HEK293 (cell line): ENCODE measurements around the gene LAMP1.

Source experiments
- CTCF ChIA-PET: fragments of 350-600 bp; formaldehyde crosslinking; extraction: SDS; loops from one replicate; lab custom pipeline; 2021; ENCODE audit warnings: antibody characterized with exemption; lab: Yijun Ruan, JAX
- POLR2A ChIA-PET: fragments of 300-600 bp; formaldehyde crosslinking; extraction: SDS; loops from one replicate; lab custom pipeline; 2020; ENCODE audit warnings: antibody characterized with exemption, inconsistent platforms; lab: Yijun Ruan, JAX
- H3K27ac ChIP-seq: fragments of 200-500 bp; sonication (Bioruptor generic); 2 replicates; pipeline ENCODE4 v1.5.1; 2014; ENCODE audit warnings: low read depth, low read length, control low read depth, inconsistent platforms; ENCODE audit errors: extremely low read depth
- H3K36me3 ChIP-seq, 2 experiments: fragments of 200-500 bp in 1 of 2; sonication (Bioruptor generic) in 1 of 2; 1 replicate in 1 of 2; 2 replicates in 1 of 2; pipeline ENCODE4 v1.5.1; 2014 to 2017; ENCODE audit warnings: inconsistent platforms in 2 of 2, low read length in 2 of 2; ENCODE audit not compliant: control insufficient read depth in 2 of 2, insufficient read depth in 1 of 2
- H3K4me1 ChIP-seq: fragments of 200-500 bp; sonication (Bioruptor generic); 2 replicates; pipeline ENCODE4 v1.5.1; 2014; ENCODE audit warnings: mild to moderate bottlenecking, low read length, inconsistent platforms; ENCODE audit not compliant: control insufficient read depth, insufficient read depth
- H3K4me3 ChIP-seq: 2 replicates; pipeline ENCODE4 v1.5.1; 2011; ENCODE audit warnings: low read depth, mild to moderate bottlenecking, control low read depth, low read length, moderate library complexity
- H3K9me3 ChIP-seq: fragments of 200-500 bp; sonication (Bioruptor generic); 2 replicates; pipeline ENCODE4 v1.5.1; 2014; ENCODE audit warnings: low read depth, low read length, inconsistent platforms; ENCODE audit not compliant: control insufficient read depth, insufficient read depth
- BCL11A ChIP-seq: fragments of 450-650 bp; formaldehyde crosslinking; IDR thresholded peaks from 2 replicates; pipeline ENCODE4 v1.5.1; 2016; ENCODE audit warnings: low read depth, missing biosample characterization, missing genetic modification characterization
- HOXD13 ChIP-seq: sonication (generic); formaldehyde crosslinking; IDR thresholded peaks from 2 replicates; pipeline ENCODE4 v1.8.0; 2022; ENCODE audit warnings: missing genetic modification reagents, borderline replicate concordance
- KLF9 ChIP-seq: fragments of 450-650 bp; formaldehyde crosslinking; IDR thresholded peaks from 2 replicates; pipeline ENCODE4 v1.5.1; 2016; ENCODE audit warnings: missing biosample characterization, missing genetic modification characterization, low read depth
- MEIS1 ChIP-seq: sonication (generic); formaldehyde crosslinking; IDR thresholded peaks from 2 replicates; pipeline ENCODE4 v1.8.1; 2022; ENCODE audit warnings: missing genetic modification reagents, mild to moderate bottlenecking, borderline replicate concordance
- SP3 ChIP-seq: fragments of 450-650 bp; formaldehyde crosslinking; IDR thresholded peaks from 2 replicates; pipeline ENCODE4 v1.5.1; 2016; ENCODE audit warnings: missing biosample characterization, missing genetic modification characterization
- ZBTB1 ChIP-seq: fragments of 450-650 bp; formaldehyde crosslinking; IDR thresholded peaks from 2 replicates; pipeline ENCODE4 v1.5.1; 2016; ENCODE audit warnings: missing biosample characterization, missing genetic modification characterization
- ZEB2 ChIP-seq: fragments of 450-650 bp; formaldehyde crosslinking; IDR thresholded peaks from 2 replicates; pipeline ENCODE4 v1.5.1; 2016; ENCODE audit warnings: missing biosample characterization, missing genetic modification characterization
- ZNF138 ChIP-seq: fragments of 450-650 bp; formaldehyde crosslinking; IDR thresholded peaks from 2 replicates; pipeline ENCODE4 v1.5.1; 2016; ENCODE audit warnings: missing biosample characterization, missing genetic modification characterization, borderline replicate concordance
- ZNF223 ChIP-seq: fragments of 450-650 bp; formaldehyde crosslinking; IDR thresholded peaks from 2 replicates; pipeline ENCODE4 v1.5.1; 2016; ENCODE audit warnings: missing biosample characterization, missing genetic modification characterization
- ZNF354C ChIP-seq: fragments of 450-650 bp; formaldehyde crosslinking; IDR thresholded peaks from 2 replicates; pipeline ENCODE4 v1.5.1; 2016; ENCODE audit warnings: missing biosample characterization, missing genetic modification characterization, low read depth, borderline replicate concordance
- ZNF426 ChIP-seq: fragments of 450-650 bp; formaldehyde crosslinking; IDR thresholded peaks from 2 replicates; pipeline ENCODE4 v1.5.1; 2017; ENCODE audit warnings: missing biosample characterization, missing genetic modification characterization, mild to moderate bottlenecking, inconsistent platforms, moderate library complexity
- ZNF621 ChIP-seq: fragments of 450-650 bp; formaldehyde crosslinking; IDR thresholded peaks from 2 replicates; pipeline ENCODE4 v1.5.1; 2017; ENCODE audit warnings: missing biosample characterization, missing genetic modification characterization
- ZNF654 ChIP-seq: fragments of 450-650 bp; formaldehyde crosslinking; IDR thresholded peaks from 2 replicates; pipeline ENCODE4 v1.5.1; 2016; ENCODE audit warnings: low read depth, missing biosample characterization, missing genetic modification characterization
- ZNF785 ChIP-seq: fragments of 450-650 bp; formaldehyde crosslinking; IDR thresholded peaks from 2 replicates; pipeline ENCODE4 v1.5.1; 2016; ENCODE audit warnings: missing biosample characterization, missing genetic modification characterization
- ZNF837 ChIP-seq: fragments of 450-650 bp; formaldehyde crosslinking; IDR thresholded peaks from 2 replicates; pipeline ENCODE4 v1.5.1; 2016; ENCODE audit warnings: missing biosample characterization, missing genetic modification characterization
- TF ChIP-seq, protein P1 (sequence below): fragments of 450-650 bp; formaldehyde crosslinking; IDR thresholded peaks from 2 replicates; pipeline ENCODE4 v1.5.1; 2016; ENCODE audit warnings: missing biosample characterization, missing genetic modification characterization
- TF ChIP-seq, protein P2 (sequence below): fragments of 450-650 bp; formaldehyde crosslinking; IDR thresholded peaks from 2 replicates; pipeline ENCODE4 v1.5.1; 2016; ENCODE audit warnings: missing biosample characterization, missing genetic modification characterization
- TF ChIP-seq, protein P3 (sequence below): fragments of 450-650 bp; formaldehyde crosslinking; IDR thresholded peaks from 2 replicates; pipeline ENCODE4 v1.5.1; 2016; ENCODE audit warnings: missing biosample characterization, missing genetic modification characterization
- TF ChIP-seq, protein P4 (sequence below): fragments of 450-650 bp; formaldehyde crosslinking; IDR thresholded peaks from 2 replicates; pipeline ENCODE4 v1.5.1; 2016; ENCODE audit warnings: missing biosample characterization, missing genetic modification characterization
- TF ChIP-seq, protein P5 (sequence below): fragments of 450-650 bp; formaldehyde crosslinking; IDR thresholded peaks from 2 replicates; pipeline ENCODE4 v1.5.1; 2017; ENCODE audit warnings: missing biosample characterization, missing genetic modification characterization

The LAMP1 gene

DNA sequence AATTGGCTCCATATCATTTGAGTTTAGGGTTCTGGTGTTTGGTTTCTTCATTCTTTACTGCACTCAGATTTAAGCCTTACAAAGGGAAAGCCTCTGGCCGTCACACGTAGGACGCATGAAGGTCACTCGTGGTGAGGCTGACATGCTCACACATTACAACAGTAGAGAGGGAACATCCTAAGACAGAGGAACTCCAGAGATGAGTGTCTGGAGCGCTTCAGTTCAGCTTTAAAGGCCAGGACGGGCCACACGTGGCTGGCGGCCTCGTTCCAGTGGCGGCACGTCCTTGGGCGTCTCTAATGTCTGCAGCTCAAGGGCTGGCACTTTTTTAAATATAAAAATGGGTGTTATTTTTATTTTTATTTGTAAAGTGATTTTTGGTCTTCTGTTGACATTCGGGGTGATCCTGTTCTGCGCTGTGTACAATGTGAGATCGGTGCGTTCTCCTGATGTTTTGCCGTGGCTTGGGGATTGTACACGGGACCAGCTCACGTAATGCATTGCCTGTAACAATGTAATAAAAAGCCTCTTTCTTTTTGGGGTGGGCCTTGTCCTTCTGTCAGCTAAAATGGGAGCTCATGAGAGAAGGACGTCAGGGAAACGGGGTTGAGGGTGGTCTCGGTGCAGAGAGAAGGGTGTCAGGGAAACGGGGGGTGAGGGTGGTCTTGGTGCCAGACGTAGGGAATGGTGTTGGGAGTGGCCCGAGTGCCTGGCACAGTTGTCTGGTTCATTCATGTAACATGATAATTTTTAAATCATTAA is 26.0 kb downstream of the LAMP1 start:
- H3K27ac ChIP-seq: no peak overlapping the region
- TF ChIP-seq ZBTB1 (tag by site-specific recombination) (no peak), ZNF223 (tag by site-specific recombination) (no peak), ZNF837 (no peak), SP3 (tag by site-specific recombination) (no peak), BCL11A (no peak), KLF9 (no peak), ZNF654 (tag by site-specific recombination) (no peak)
- TF ChIP-seq, protein P1, sequence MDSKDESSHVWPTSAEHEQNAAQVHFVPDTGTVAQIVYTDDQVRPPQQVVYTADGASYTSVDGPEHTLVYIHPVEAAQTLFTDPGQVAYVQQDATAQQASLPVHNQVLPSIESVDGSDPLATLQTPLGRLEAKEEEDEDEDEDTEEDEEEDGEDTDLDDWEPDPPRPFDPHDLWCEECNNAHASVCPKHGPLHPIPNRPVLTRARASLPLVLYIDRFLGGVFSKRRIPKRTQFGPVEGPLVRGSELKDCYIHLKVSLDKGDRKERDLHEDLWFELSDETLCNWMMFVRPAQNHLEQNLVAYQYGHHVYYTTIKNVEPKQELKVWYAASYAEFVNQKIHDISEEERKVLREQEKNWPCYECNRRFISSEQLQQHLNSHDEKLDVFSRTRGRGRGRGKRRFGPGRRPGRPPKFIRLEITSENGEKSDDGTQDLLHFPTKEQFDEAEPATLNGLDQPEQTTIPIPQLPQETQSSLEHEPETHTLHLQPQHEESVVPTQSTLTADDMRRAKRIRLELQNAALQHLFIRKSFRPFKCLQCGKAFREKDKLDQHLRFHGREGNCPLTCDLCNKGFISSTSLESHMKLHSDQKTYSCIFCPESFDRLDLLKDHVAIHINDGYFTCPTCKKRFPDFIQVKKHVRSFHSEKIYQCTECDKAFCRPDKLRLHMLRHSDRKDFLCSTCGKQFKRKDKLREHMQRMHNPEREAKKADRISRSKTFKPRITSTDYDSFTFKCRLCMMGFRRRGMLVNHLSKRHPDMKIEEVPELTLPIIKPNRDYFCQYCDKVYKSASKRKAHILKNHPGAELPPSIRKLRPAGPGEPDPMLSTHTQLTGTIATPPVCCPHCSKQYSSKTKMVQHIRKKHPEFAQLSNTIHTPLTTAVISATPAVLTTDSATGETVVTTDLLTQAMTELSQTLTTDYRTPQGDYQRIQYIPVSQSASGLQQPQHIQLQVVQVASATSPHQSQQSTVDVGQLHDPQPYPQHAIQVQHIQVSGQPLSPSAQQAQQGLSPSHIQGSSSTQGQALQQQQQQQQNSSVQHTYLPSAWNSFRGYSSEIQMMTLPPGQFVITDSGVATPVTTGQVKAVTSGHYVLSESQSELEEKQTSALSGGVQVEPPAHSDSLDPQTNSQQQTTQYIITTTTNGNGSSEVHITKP (tag by site-specific recombination): no peak
- TF ChIP-seq, protein P2, sequence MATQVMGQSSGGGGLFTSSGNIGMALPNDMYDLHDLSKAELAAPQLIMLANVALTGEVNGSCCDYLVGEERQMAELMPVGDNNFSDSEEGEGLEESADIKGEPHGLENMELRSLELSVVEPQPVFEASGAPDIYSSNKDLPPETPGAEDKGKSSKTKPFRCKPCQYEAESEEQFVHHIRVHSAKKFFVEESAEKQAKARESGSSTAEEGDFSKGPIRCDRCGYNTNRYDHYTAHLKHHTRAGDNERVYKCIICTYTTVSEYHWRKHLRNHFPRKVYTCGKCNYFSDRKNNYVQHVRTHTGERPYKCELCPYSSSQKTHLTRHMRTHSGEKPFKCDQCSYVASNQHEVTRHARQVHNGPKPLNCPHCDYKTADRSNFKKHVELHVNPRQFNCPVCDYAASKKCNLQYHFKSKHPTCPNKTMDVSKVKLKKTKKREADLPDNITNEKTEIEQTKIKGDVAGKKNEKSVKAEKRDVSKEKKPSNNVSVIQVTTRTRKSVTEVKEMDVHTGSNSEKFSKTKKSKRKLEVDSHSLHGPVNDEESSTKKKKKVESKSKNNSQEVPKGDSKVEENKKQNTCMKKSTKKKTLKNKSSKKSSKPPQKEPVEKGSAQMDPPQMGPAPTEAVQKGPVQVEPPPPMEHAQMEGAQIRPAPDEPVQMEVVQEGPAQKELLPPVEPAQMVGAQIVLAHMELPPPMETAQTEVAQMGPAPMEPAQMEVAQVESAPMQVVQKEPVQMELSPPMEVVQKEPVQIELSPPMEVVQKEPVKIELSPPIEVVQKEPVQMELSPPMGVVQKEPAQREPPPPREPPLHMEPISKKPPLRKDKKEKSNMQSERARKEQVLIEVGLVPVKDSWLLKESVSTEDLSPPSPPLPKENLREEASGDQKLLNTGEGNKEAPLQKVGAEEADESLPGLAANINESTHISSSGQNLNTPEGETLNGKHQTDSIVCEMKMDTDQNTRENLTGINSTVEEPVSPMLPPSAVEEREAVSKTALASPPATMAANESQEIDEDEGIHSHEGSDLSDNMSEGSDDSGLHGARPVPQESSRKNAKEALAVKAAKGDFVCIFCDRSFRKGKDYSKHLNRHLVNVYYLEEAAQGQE (tag by site-specific recombination): no peak
- ChIA-PET POLR2A (no interaction called here), CTCF (no interaction called here)
- peaks cover 0 to 65% of the 10 kb centered on the region in 2 experiments; a peak in 1 of 3 replicates for H3K36me3 ChIP-seq
- no peaks in the 10 kb centered on the region for H3K9me3 ChIP-seq
- H3K4me1 ChIP-seq: no peaks in the 10 kb centered on the region
- H3K4me3 ChIP-seq: no peak overlapping the region

DNA sequence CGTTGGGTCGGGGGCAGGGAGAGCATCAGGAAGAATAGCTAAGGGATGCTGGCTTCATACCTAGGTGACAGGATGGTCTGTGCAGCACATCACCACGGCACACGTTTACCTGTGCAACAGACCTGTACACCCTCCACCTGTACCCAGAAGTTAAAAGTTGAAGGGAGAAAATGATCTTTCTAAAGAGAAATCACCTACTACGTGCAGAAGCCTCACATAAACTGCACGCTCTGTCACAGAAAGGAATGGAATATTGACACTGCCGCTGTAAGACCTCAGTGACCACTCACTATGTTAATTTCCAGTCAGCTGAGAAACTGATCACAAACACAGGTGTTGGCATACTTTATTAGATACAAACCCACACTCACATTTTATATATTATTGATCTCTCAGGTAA is 26.8 kb downstream of the LAMP1 start:
- H3K4me3 ChIP-seq: no peak overlapping the region
- no peak overlapping the region for H3K27ac ChIP-seq
- H3K36me3 ChIP-seq: peaks cover 0 to 62% of the 10 kb centered on the region in 2 experiments; a peak in 1 of 3 replicates
- ChIA-PET CTCF (no interaction called here), POLR2A (no interaction called here)
- no peaks in the 10 kb centered on the region for H3K9me3 ChIP-seq
- TF ChIP-seq, protein P3, sequence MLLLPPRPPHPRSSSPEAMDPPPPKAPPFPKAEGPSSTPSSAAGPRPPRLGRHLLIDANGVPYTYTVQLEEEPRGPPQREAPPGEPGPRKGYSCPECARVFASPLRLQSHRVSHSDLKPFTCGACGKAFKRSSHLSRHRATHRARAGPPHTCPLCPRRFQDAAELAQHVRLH (tag by site-specific recombination): no peak
- TF ChIP-seq HOXD13 (CRISPR knock-in tag): no peak
- TF ChIP-seq ZEB2 (tag by site-specific recombination): no peak
- no peak for TF ChIP-seq ZNF426 (tag by site-specific recombination)
- H3K4me1 ChIP-seq: no peaks in the 10 kb centered on the region

DNA sequence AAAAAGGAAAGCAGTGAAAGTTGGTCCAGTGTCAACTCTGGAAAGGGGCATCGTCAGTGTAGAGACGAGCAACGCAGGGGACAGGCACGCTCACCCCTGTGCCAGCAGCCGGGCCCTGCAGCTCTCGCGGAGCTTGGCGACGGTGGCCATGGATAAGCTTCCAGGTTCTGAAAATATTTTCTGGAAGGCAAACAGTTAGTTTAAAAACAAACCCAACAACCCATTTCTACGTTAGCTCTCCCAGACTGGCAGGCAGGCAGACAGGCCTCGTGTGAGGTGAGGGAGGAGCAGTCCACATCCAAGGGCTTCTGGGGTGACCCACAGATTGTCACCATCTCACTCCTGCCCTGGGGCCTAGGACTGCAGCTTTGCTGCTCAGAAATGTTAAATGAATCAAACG is 27.4 kb downstream of the LAMP1 start:
- CTCF ChIA-PET: interaction anchor here (0.6 kb wide), 1 partner anchor 67 kb away, joined by 3 read pairs; no protein-coding TSS in a partner anchor
- Histone ChIP-seq H3K4me3 (no peak overlapping the region), H3K36me3 (peaks cover 0 to 56% of the 10 kb centered on the region in 2 experiments; a peak in 1 of 3 replicates), H3K9me3 (no peaks in the 10 kb centered on the region), H3K27ac (no peak overlapping the region), H3K4me1 (no peaks in the 10 kb centered on the region)
- POLR2A ChIA-PET: interaction anchor here (0.7 kb wide), 1 partner anchor 1211 kb away, joined by 3 read pairs; no protein-coding TSS in a partner anchor
- TF ChIP-seq ZNF785 (tag by site-specific recombination): no peak
- TF ChIP-seq, protein P4, sequence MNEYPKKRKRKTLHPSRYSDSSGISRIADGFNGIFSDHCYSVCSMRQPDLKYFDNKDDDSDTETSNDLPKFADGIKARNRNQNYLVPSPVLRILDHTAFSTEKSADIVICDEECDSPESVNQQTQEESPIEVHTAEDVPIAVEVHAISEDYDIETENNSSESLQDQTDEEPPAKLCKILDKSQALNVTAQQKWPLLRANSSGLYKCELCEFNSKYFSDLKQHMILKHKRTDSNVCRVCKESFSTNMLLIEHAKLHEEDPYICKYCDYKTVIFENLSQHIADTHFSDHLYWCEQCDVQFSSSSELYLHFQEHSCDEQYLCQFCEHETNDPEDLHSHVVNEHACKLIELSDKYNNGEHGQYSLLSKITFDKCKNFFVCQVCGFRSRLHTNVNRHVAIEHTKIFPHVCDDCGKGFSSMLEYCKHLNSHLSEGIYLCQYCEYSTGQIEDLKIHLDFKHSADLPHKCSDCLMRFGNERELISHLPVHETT (tag by site-specific recombination): no peak
- TF ChIP-seq ZNF354C (tag by site-specific recombination): no peak
- no peak for TF ChIP-seq ZNF621 (tag by site-specific recombination)
- no peak for TF ChIP-seq ZNF138 (tag by site-specific recombination)
- TF ChIP-seq, protein P5, sequence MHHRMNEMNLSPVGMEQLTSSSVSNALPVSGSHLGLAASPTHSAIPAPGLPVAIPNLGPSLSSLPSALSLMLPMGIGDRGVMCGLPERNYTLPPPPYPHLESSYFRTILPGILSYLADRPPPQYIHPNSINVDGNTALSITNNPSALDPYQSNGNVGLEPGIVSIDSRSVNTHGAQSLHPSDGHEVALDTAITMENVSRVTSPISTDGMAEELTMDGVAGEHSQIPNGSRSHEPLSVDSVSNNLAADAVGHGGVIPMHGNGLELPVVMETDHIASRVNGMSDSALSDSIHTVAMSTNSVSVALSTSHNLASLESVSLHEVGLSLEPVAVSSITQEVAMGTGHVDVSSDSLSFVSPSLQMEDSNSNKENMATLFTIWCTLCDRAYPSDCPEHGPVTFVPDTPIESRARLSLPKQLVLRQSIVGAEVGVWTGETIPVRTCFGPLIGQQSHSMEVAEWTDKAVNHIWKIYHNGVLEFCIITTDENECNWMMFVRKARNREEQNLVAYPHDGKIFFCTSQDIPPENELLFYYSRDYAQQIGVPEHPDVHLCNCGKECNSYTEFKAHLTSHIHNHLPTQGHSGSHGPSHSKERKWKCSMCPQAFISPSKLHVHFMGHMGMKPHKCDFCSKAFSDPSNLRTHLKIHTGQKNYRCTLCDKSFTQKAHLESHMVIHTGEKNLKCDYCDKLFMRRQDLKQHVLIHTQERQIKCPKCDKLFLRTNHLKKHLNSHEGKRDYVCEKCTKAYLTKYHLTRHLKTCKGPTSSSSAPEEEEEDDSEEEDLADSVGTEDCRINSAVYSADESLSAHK (tag by site-specific recombination): no peak
- no peak for TF ChIP-seq MEIS1 (CRISPR knock-in tag)
